ENCODE results near the gene GNB1. TPM values are rescaled to one million over a fixed set of nuclear protein-coding genes. Genes with fewer than 3 reads are reported as not detected.
A peak's percentile ranks its signal among the peaks of the same experiment; 100 is the strongest.

Gene GNB1
- total RNA-seq, 1 experiment from 2014 or later, result 99.8 TPM

GRCh38 chr1:1827089-1827848, 63.6 kb downstream of the GNB1 start:
- DNase-seq (ENCODE audit: low read depth), result no peak

GRCh38 chr1:1826356-1827088, 64.4 kb downstream of the GNB1 start:
- DNase-seq (ENCODE audit: low read depth), result peak; percentile 54

- no peak for DNase-seq (ENCODE audit: low read depth)
Observed at GRCh38 chr1:1825217-1825616, 65.7 kb downstream of the GNB1 start.

GRCh38 chr1:1819762-1820161, 71.1 kb downstream of the GNB1 start:
- DNase-seq (ENCODE audit: low read depth), result no peak

DNA sequence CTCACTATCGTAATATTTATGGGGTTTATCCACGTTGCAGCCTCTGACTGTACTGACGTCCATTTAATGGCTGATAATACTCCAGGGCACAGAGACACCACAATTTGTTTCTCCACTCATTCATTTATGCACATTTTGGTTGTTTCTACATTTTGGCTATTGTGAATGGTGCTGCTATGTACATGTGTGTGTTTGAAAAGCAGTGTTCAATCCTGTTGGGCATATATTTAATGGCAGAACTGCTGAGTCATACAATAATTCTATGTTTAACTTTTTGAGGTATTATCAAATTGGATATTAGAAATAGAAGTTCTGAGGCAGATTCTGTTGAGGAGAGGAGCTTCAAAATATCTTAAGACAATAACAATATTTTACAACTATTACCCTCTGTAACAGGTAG, 73.7 kb downstream of the GNB1 start:
- DNase-seq (ENCODE audit: low read depth), result no peak

DNA sequence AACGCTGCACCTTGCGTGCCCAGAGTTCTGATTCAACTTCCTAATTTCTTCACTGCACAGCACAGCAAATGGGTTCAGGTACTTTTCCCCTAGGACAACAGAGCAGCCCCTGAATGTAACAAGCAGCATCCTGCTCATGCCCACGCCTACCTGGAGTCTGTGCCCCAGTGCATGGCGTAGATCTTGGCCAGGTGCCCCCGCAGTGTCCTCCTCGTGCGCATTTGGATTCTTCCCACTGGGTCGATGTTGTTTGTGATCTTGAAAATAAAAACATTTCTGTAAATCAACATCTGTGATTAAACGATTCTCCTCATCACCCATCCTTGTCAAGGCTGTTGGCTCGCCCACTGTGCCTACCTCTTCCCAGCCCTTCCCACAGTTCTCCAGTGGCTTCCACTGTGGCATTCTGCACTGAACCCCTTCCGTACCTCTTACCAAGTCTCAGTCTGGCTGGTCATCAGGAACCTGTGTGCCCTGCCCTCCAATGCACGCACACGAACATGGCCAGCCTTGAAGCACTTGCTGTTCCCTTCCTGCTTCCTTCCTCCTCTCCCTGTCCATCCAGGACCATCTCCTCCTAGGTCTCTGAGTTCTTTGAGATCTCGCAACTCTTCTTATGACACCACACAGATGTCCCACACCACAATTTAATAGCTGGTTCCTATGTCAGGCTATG, 75.1 kb downstream of the GNB1 start:
- no peak for DNase-seq (ENCODE audit: low read depth)

DNA sequence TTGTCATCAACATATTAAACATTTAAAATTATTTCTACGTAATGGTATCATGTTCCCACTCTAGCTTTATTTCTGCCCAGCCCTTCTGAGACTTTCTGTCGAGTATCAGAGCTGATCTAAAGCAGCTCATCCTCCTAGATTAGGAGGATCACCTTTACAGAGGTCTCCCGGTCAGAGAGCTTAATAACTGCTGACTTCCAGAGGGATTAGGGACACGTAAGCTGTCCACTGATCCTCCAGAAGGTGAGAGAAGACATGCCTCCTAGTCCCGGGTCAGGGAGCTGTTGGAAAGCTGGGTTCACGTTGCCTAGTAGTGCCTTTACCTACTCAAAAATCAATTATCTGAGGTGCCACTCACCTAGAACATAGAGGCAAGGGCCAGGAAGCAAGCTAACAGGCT, 81.4 kb downstream of the GNB1 start:
- no peak for DNase-seq (ENCODE audit: low read depth)

DNA sequence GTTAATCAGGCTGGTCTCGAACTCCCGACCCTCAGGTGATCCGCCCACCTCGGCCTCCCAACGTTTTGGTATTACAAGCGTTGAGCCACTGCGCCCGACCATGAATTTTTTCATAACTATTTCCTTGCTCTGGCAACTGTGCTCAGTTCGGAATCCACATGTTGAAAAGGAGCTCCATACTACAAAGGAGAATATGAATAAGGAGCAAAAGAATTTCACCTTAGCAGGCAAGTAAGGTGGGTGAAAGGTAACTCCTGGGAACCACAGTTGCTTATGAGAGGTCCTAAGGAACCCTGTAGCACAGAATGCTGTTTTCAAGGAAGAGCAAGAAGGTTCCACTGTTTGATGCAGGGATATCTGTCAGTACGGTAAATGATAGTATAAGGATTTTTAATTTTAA, 82.7 kb downstream of the GNB1 start:
- no peak for DNase-seq (ENCODE audit: low read depth)

DNA sequence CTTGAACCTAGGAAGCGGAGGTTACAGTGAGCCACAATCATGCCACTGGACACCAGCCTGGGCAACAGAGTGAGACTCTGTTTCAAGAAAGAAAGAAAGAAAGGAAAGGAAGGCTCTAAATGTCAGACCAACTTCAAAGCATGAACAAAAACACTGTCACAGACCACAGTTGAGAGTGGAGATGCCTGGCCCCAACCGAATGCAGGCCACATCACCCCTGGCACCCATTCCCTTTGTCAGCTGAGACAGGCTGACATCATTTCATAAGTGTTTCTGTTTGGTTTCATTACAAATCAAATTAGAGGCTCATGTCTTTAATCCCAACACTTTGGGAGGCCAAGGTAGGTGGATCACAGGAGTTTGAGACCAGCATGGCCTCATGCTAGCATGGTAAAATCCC, 84.0 kb downstream of the GNB1 start:
- DNase-seq (ENCODE audit: low read depth), result no peak

GRCh38 chr1:1804301-1804700, 86.6 kb downstream of the GNB1 start:
- DNase-seq (ENCODE audit: low read depth), result no peak

DNA sequence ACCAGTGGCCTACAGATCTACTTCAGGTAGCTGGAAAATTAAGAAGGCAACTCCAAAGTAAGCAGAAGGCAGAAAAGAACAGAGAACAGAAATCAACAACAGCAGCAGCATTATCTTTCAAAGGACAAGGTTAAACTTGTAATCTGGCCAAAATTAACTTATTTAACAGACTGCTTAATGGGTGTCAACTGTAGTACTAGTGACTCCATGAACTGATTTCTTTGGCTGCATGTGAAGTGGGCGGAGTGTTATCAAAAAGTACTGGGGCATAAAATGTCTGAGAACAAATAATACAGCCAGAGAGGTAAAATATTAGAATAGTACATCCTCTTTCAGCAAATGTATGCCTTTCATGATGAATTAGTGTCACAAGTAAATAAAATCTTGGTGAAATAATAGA, 88.0 kb downstream of the GNB1 start:
- DNase-seq (ENCODE audit: low read depth), result no peak

GRCh38 chr1:1799716-1800115, 91.2 kb downstream of the GNB1 start:
- no peak for DNase-seq (ENCODE audit: low read depth)

- DNase-seq (ENCODE audit: low read depth), result no peak
Observed at GRCh38 chr1:1797731-1798341, 93.1 kb downstream of the GNB1 start.

GRCh38 chr1:1796466-1796865, 94.4 kb downstream of the GNB1 start:
- DNase-seq (ENCODE audit: low read depth), result no peak

DNA sequence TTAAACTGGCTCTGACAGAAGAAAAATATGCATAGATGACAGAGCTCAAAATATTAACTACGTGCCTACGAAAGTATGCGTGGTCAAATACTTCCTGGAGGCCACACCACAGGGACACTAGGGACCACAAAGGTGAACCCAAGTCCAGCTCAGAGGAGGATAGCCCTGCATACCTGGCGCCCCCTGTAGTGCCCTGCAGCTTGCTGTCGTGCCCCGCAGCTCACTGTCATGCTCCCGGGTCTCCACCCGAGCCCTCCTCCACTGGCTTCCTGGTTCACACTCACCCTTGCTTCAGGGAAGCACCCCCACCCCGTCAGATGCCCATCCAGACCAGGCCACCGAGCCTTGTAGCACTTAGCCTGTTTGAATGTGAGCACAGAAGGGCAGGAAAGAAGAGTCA, 95.9 kb downstream of the GNB1 start:
- DNase-seq (ENCODE audit: low read depth), result no peak

GRCh38 chr1:1793481-1794244, 97.2 kb downstream of the GNB1 start:
- DNase-seq (ENCODE audit: low read depth), result no peak

DNA sequence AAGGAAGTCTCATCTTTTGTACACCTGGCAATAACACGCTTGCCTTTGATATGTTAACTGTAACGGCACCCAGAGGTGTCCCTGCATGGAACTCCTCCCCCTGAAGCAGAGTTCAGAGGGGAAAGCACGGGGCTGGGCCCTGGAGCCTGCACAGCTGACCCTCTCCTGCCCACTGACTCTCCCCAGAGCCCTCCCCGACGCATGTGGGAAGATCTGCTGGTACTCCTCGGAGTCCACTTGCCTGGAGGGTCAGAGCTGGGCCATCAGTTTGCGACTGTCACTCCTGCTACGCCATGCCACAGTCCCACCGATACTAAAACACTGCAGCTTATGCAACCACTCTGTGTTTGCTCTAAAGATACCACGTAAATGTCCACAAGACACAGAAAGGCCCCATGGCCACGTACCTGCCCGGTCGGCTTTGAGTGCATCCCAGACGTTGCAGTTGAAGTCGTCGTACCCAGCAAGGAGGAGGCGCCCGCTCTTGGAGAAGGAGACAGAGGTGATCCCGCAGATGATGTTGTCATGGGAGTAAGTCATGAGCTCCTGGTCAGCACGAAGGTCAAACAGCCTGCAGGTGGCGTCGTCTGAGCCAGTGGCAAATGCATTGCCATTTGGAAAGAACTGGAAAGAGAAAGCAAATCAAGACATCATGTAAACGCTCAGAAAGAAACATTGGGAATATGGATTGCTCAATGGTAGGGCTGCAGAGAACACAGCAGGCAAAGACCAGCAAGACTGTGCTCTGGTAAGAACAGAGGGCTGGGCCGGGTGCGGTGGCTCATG, 102.0 kb downstream of the GNB1 start:
- DNase-seq (ENCODE audit: low read depth), result peak; percentile 40

DNA sequence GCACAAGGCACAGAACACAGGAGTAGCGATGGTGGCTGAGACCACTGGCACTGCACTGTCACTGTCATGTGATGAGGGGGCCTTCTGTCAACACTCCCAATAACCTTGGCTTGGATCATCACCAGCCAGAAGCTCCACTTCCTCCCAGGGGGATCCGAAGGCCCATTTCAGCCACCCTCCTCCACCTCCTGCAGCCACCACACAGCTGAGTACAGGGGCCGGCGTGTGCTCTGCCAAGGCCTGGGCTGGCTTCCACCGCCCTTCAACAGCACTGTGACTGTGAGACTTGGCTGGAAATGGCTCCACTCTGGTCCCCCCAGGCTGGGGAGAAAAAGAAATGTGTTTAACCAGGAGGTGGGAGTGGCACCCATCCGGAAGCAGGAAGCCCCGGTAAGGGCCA, 102.8 kb downstream of the GNB1 start:
- DNase-seq (ENCODE audit: low read depth), result no peak

GRCh38 chr1:1786836-1787605, 103.9 kb downstream of the GNB1 start:
- DNase-seq (ENCODE audit: low read depth), result no peak

- DNase-seq (ENCODE audit: low read depth), result no peak
Observed at GRCh38 chr1:1785666-1786065, 105.2 kb downstream of the GNB1 start.

All from LHCN-M2 (cell line).